Endothelial cell (in vitro differentiated cells): ENCODE data around the gene RNF144A. TPM values are rescaled to one million over a fixed set of nuclear protein-coding genes. Genes with fewer than 3 reads are reported as not detected.

ENCODE experiments used
- DNase-seq: peaks from one replicate; pipeline ENCODE4 v3.0.0; 2021; ENCODE audit warnings: low spot score
- H3K27ac Mint-ChIP-seq: one replicate; pipeline ENCODE4 v1.8.0; 2021; ENCODE audit warnings: mixed read lengths, inconsistent platforms; ENCODE audit not compliant: unreplicated experiment
- H3K27me3 Mint-ChIP-seq: one replicate; pipeline ENCODE4 v1.8.0; 2021; ENCODE audit warnings: mild to moderate bottlenecking, moderate library complexity, mixed read lengths, inconsistent platforms; ENCODE audit not compliant: unreplicated experiment
- H3K36me3 Mint-ChIP-seq: one replicate; pipeline ENCODE4 v1.8.0; 2021; ENCODE audit warnings: mild to moderate bottlenecking, low read depth, mixed read lengths, inconsistent platforms; ENCODE audit not compliant: unreplicated experiment
- H3K4me1 Mint-ChIP-seq: one replicate; pipeline ENCODE4 v1.8.0; 2021; ENCODE audit warnings: mild to moderate bottlenecking, mixed read lengths, inconsistent platforms; ENCODE audit not compliant: unreplicated experiment
- H3K4me3 Mint-ChIP-seq: one replicate; pipeline ENCODE4 v1.8.0; 2021; ENCODE audit warnings: mild to moderate bottlenecking, mixed read lengths, inconsistent platforms; ENCODE audit not compliant: unreplicated experiment
- H3K9me3 Mint-ChIP-seq: one replicate; pipeline ENCODE4 v1.8.0; 2021; ENCODE audit warnings: mixed read lengths, inconsistent platforms; ENCODE audit not compliant: unreplicated experiment
- total RNA-seq: library from RNA; stranded (reverse); fragmentation: NEBNext Ultra II Directional; extraction: Animal tissue kit (Norgen Biotek cat#: 25700); gene quantifications from one replicate; pipeline ENCODE4 v1.2.1, GENCODE V29; 2021; ENCODE audit not compliant: unreplicated experiment
- TF ChIP-seq, protein P1 (sequence below): fragments of 200-600 bp; sonication (generic); IDR thresholded peaks from one replicate; pipeline ENCODE4 v1.5.0; 2021; ENCODE audit warnings: antibody characterized with exemption; ENCODE audit not compliant: unreplicated experiment

The RNF144A gene
- total RNA-seq, 1 donor from 2014 or later, result 81.3 TPM

GRCh38 chr2:7019191-7019590 lies 102.0 kb downstream of the RNF144A start:
- DNase-seq, result no peak
- no peak overlapping the region for H3K27ac Mint-ChIP-seq
- H3K27me3 Mint-ChIP-seq, result peaks cover 5% of the 10 kb centered on the region
- TF ChIP-seq, protein P1, sequence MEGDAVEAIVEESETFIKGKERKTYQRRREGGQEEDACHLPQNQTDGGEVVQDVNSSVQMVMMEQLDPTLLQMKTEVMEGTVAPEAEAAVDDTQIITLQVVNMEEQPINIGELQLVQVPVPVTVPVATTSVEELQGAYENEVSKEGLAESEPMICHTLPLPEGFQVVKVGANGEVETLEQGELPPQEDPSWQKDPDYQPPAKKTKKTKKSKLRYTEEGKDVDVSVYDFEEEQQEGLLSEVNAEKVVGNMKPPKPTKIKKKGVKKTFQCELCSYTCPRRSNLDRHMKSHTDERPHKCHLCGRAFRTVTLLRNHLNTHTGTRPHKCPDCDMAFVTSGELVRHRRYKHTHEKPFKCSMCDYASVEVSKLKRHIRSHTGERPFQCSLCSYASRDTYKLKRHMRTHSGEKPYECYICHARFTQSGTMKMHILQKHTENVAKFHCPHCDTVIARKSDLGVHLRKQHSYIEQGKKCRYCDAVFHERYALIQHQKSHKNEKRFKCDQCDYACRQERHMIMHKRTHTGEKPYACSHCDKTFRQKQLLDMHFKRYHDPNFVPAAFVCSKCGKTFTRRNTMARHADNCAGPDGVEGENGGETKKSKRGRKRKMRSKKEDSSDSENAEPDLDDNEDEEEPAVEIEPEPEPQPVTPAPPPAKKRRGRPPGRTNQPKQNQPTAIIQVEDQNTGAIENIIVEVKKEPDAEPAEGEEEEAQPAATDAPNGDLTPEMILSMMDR, result no peak
- H3K4me1 Mint-ChIP-seq, result peaks cover 12% of the 10 kb centered on the region
- H3K4me3 Mint-ChIP-seq, result no peak overlapping the region
- H3K9me3 Mint-ChIP-seq, result no peaks in the 10 kb centered on the region
- H3K36me3 Mint-ChIP-seq, result peaks cover 47% of the 10 kb centered on the region

GRCh38 chr2:7020059-7020458 lies 102.8 kb downstream of the RNF144A start:
- Mint-ChIP-seq H3K27ac (no peak overlapping the region), H3K27me3 (peaks cover 5% of the 10 kb centered on the region), H3K36me3 (peaks cover 55% of the 10 kb centered on the region), H3K9me3 (no peaks in the 10 kb centered on the region), H3K4me3 (no peak overlapping the region), H3K4me1 (peaks cover 12% of the 10 kb centered on the region)
- no peak for DNase-seq
- TF ChIP-seq, protein P1, result no peak

GRCh38 chr2:7020468-7020867 lies 103.3 kb downstream of the RNF144A start:
- peaks cover 56% of the 10 kb centered on the region for H3K36me3 Mint-ChIP-seq
- no peaks in the 10 kb centered on the region for H3K9me3 Mint-ChIP-seq
- no peak overlapping the region for H3K4me3 Mint-ChIP-seq
- H3K27ac Mint-ChIP-seq, result no peak overlapping the region
- H3K27me3 Mint-ChIP-seq, result peaks cover 5% of the 10 kb centered on the region
- DNase-seq, result no peak
- peaks cover 12% of the 10 kb centered on the region for H3K4me1 Mint-ChIP-seq
- TF ChIP-seq, protein P1, result no peak

GRCh38 chr2:7020939-7021470 lies 103.8 kb downstream of the RNF144A start:
- no peak overlapping the region for H3K4me3 Mint-ChIP-seq
- H3K27ac Mint-ChIP-seq, result no peak overlapping the region
- TF ChIP-seq, protein P1, result no peak
- peaks cover 5% of the 10 kb centered on the region for H3K27me3 Mint-ChIP-seq
- H3K9me3 Mint-ChIP-seq, result no peaks in the 10 kb centered on the region
- H3K36me3 Mint-ChIP-seq, result peaks cover 56% of the 10 kb centered on the region
- H3K4me1 Mint-ChIP-seq, result peaks cover 16% of the 10 kb centered on the region
- no peak for DNase-seq

DNA sequence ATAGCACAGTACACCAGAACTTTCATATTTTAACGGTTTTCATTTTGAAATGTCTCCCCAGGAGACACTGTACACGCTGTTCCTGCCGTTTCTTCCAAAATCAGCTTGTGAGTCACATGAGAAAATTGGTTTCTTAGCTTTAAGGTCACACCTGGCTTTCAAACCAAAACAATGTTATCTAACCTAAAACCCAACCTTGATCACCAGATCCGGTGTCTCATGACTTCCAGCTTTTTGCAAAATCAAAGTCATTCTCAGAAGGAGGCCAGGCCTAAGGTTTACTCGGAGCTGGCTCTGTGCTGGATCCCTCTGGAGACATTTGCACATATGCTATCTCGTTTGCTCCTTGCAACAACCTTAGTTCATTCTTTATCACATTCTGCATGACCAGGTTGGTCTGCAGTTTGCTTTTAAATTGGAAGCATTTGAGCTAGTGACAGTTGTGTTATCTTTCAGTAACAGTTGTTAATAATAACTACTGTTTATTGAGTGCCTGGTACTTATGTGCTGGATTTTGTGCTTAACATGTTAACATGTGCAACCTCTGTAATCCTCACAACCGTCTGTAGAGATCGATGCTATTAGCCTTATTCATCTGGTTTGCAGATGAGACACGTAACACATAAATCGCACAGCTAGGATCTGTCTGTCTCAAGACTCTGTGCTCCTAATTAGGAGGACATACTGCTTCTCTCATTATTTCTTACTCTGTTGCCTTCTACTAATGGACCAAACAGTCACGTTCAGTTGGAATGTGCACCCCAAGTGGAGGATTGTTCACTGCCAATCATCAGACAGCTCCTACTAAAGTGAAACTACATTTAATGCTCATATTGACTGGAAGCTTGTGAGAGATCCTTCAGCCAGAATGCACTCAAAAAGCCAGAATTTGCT lies 105.5 kb downstream of the RNF144A start:
- peaks cover 5% of the 10 kb centered on the region for H3K27me3 Mint-ChIP-seq
- no peak overlapping the region for H3K27ac Mint-ChIP-seq
- H3K4me3 Mint-ChIP-seq, result no peak overlapping the region
- H3K4me1 Mint-ChIP-seq, result peaks cover 19% of the 10 kb centered on the region
- H3K9me3 Mint-ChIP-seq, result no peaks in the 10 kb centered on the region
- no peak for DNase-seq
- TF ChIP-seq, protein P1, result no peak
- H3K36me3 Mint-ChIP-seq, result peaks cover 60% of the 10 kb centered on the region
